Activated CD4-positive, alpha-beta T cell treated with anti-CD3 and anti-CD28 coated beads for 1 hour (primary cell): ENCODE data around the gene FAM234A.
"Not testable (repeated sequence)": the region's sequence is repeated elsewhere in the genome, so short reads cannot be mapped to it uniquely, and the experiment has no call there.

Source experiments
- DNase-seq: peaks from one replicate; pipeline ENCODE4 v3.0.0-alpha.2; 2020

Gene FAM234A

DNA sequence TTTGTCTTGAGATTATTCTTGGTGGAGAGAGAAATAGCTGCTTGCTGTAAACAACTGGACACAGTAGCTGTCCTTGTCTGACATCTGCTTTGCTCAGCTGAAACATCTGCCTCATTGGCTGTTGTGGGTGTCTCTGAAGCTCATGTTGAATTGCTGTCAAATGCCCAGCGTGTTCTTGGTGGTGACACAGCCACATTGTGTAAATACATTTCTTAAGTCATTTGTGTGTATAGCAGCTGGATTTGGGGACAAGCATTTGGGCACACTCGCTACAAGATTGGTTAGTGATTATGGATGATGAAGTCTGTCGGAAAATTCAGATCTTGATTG is 5.3 kb downstream of the FAM234A start:
- DNase-seq = no peak

DNA sequence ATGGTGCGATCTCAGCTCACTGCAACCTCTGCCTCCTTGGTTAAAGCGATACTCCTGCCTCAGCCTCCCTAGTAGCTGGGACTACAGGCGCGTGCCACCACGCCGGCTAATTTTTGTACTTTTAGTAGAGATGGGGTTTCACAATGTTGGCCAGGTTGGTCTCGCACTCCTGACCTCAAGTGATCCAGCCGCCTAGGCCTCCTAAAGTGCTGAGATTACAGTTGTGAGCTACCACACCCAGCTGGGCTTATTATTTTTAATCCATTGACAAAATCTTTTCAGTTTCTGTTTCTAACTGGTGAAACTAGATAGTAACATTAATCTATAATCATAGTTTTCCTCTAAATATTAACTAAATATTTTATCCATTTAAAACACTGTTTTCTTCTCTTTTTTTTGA is 5.9 kb downstream of the FAM234A start:
- DNase-seq = no peak

DNA sequence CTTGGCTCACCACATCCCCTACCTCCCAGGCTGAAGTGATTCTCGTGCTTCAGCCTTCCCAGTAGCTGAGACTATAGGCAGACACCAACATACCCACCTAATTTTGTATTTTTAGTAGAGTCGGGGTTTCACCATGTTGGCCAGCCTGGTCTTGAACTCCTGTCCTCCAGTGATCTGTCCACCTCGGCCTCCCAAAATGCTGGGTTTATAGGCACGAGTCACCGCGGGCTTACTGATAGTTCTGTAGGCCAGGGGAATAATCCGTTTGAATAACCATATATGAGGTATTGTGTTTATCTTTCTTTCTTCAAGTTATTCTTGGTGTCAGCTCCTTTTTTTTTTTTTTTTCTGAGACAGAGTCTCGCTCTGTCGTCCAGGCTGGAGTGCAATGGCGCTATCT is 7.7 kb downstream of the FAM234A start:
- no peak for DNase-seq

DNA sequence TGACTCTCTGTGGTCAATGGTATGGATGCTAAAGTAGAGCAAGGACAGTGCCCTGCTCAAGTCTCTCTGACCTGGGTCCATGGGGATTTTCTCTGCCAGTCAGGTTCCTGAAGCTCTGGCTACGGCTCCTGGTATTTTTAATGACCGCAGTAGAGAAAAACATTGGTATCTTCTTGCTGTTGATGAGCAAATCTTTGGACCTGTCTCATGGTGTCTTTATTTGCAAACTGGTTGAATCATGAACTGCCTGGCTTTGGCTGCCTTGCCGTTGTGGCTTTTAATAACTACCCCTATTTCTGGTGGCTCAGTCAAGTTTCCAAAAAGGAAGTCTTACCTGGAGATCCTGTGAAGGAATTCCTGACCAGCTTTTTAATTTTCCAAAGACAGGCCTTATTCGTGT is 8.7 kb downstream of the FAM234A start:
- no peak for DNase-seq

DNA sequence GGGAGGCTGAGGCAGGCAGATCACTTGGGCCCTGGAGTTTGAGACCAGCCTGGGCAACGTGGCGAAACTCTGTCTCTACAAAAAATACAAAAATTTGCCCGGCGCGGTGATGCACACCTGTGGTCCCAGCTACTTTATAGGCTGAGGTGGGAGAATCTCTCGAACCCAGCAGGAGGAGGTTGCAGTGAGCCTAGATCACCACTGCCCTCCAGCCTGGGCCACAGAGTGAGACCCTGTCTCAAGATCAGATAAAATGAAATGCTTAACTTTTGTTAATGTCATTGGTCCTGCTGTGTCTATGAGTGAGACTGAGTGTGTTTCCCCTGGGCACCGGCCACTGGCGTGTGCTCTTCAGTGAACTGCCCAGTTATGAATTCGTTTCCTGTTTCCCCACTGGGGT is 10.5 kb downstream of the FAM234A start:
- DNase-seq = no peak

DNA sequence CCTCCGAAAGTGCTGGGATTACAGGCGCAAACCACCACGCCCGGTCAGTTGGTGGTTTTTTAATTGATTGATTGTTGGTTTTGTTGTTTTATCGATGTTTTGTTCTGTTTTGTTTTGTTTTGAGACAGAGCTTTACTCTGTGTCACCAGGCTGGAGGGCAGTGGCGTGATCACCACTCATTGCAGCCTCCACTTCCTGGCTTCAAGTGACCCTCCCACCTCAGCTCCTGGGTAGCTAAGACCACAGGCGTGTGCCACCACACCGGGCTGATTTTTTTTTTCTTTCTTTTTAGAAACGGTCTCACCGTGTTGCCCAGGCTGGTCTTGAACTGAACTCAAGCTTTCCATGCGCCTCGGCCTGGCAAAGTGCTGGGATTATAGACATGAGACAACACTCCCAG is 12.4 kb downstream of the FAM234A start:
- DNase-seq = no peak

DNA sequence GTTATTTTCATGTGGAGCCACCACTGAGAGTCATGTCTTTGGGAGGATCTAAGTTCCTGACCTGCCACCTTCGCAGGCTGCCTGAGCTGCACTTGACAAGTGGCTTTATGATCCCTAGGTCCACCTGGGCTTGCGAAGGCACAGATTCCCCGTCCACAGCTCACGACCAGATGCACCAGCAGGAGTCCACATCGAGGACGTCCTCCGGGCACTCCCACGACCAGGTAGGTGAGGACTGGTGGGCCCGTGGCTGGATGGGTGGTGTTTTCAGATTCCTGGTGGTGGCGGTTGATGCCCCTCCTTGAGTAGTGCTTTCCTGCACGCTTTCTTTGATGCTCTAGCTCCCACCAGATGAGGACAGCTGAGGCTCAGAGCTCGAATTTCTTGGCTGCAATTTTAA is 14.8 kb downstream of the FAM234A start:
- DNase-seq = no peak

DNA sequence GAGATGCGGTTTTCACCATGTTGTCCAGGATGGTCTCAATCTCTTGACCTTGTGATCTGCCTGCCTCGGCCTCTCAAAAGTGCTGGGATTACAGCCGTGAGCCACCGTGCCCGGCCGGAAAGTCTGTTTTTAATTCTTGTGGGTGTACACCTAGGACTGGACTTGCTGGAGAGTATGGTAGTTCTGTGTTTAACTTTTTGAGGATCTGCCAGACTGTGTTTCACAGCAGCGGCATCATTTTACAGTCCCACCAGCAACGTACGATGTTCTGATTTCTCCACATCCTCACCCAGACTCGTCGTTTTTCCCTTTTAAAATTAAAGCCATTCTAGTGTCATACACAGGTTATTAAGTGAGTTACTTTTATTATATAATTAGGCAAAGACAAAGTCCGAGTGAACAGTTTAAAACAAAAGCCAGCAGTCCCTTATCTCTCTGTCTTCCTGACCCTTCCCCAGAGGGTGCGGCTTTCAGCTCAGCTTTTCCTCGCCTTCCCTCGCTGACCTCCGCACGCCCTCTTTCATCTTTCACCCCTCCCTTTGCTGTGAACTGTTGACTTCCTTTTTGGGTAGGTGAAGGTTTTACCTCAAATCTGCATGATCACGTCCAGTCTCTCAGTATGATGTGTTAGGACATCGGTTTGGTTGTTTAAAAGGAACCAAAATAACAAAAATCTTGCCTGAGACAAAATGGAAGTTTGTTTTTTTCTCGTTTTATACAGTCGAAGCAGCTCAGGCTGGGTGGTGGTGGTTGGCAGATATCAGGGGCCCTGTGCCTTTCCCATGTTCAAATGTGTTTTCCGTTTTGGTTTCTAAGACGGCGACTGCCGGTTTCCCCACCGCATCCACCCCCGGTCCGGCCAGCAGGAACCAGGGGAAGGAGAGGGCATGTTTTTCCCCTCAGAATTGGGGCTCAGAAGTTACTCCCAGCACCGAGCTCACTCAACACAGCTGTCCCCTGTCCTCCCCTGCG is 18.0 kb downstream of the FAM234A start:
- DNase-seq = no peak

DNA sequence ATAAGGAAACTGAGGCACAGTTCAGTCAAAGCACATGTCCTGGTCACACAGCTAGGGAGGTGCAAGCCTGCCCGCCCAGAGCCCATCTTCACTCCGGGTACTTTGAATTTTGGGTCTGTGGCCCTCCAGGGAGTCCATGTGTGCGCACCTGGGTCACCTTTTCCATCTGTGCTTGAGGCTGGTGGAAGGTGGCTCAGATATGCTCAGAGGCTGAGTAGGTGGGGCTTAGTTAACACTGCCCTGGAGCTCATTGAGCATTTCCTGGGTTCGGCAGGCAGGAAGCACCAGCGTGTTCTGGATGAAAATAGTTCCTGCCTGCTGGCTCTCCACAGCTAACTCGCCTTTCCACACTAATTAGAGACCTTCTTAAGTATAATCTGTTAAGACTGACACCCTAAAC is 19.2 kb downstream of the FAM234A start:
- no peak for DNase-seq

DNA sequence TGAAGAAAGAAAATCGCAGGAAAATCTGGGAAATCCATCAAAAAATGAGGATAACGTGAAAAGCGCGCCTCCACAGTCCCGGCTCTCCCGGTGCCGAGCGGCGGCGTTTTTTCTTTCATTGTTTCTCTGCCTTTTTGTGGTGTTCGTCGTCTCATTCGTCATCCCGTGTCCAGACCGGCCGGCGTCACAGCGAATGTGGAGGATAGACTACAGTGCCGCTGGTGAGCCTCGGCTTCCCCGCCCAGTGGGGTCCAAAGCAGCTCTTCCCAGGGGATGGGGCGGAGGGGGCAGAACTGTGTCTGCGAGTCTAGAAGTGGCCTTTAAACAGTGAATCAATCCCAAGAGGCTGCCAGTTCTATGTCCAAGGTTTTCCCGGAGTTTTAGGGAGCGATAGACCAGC is 19.8 kb downstream of the FAM234A start:
- no peak for DNase-seq

DNA sequence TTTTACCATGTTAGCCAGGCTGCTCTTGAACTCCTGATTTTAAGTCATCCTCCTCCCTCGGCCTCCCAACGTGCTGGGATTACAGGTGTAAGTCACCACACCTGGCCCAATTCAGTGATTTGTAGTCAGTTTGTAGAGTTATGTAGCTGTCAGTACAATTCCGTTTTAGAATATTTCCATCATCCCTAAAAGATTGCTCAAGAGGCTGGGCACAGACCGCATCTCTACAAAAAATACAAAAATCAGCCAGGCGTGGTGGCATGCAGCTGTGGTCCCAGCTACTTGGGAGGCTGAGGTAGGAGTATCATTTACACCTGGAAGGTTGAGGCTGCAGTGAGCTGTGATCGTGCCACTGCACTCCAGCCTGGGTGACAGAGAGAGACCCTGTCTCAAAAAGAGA is 20.6 kb downstream of the FAM234A start:
- DNase-seq = no peak

DNA sequence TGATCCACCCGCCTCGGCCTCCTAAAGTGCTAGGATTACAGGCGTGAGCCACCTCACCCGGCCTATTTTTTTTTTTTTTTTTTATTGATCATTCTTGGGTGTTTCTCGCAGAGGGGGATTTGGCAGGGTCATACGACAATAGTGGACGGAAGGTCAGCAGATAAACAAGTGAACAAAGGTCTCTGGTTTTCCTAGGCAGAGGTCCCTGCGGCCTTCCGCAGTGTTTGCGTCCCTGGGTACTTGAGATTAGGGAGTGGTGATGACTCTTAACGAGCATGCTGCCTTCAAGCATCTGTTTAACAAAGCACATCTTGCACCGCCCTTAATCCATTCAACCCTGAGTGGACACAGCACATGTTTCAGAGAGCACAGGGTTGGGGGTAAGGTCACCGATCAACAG is 23.5 kb downstream of the FAM234A start:
- not testable (repeated sequence) for DNase-seq

DNA sequence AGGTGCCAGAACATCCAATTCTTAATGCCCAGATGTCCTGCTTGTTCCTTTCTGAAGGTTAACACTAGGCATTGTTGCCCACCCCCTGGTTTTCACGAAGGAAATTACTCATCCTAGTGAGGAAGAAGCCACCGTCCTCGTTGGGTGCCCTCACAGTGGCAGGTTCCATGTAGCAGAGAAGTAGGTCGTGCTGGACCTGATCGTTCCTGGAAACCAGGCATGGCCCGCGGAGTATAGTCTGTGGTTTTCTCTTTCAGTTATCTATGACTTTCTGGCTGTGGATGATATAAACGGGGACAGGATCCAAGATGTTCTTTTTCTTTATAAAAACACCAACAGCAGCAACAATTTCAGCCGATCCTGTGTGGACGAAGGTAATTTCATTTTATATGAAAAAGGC is 24.6 kb downstream of the FAM234A start:
- DNase-seq = no peak

DNA sequence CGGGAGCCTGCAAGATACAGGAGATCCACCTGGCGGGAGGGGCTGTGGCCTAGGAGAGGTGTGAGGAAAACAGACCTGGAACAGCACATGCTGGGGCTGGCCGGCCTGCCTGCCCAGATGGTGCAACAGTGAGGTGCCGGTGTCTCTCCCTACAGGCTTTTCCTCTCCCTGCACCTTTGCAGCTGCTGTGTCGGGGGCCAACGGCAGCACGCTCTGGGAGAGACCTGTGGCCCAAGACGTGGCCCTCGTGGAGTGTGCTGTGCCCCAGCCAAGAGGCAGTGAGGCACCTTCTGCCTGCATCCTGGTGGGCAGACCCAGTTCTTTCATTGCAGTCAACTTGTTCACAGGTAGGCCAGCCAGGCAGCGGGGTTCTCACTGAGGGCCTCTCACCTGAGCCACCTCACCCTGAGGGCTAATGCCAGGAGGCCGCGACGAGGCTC is 25.2 kb downstream of the FAM234A start:
- DNase-seq = no peak

DNA sequence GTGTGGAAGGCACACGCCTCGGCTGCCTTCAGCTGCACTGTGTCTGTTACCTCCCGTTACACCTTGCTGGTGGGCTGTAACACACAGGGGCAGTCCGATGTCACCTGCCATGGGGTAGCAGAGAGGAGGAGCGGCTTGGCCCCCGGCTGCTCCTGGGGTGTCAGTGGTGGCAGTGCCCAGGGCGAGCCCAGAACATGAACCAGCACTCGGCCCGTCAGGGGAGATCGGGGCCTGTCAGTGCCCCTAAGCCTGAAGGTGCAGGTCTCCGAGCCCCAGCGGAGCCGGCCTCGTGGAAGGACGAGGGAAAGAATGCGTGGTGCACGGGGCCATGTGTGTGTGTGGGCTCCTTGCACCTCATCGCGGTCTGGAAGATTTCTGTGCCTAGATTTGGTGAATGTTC is 25.7 kb downstream of the FAM234A start:
- no peak for DNase-seq

DNA sequence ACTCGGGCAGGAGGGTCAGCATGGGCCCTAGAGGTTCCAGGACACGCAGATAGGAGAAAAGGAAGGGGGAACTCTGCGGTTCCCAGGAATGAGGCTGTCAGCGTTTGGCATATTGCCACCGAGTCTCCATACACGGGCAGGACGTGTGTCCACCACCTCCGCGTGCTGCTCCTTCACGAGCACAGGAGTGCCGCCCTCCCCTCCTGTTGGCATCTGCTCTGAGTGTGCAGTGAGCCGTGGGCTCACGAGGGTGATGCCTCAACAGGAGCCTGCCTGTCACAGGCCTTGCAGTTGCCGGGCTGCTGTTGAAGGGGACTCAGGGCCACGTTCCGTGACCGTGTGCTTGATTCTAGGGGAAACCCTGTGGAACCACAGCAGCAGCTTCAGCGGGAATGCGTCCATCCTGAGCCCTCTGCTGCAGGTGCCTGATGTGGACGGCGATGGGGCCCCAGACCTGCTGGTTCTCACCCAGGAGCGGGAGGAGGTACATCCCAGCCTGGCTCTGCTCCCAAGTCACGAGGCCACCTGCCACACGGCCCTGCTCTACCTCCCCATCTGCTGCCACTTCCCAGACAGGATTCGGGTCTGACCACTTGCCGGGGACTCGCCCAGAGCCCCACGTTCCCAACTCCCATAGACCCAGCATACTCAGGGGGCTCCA is 26.5 kb downstream of the FAM234A start:
- no peak for DNase-seq

DNA sequence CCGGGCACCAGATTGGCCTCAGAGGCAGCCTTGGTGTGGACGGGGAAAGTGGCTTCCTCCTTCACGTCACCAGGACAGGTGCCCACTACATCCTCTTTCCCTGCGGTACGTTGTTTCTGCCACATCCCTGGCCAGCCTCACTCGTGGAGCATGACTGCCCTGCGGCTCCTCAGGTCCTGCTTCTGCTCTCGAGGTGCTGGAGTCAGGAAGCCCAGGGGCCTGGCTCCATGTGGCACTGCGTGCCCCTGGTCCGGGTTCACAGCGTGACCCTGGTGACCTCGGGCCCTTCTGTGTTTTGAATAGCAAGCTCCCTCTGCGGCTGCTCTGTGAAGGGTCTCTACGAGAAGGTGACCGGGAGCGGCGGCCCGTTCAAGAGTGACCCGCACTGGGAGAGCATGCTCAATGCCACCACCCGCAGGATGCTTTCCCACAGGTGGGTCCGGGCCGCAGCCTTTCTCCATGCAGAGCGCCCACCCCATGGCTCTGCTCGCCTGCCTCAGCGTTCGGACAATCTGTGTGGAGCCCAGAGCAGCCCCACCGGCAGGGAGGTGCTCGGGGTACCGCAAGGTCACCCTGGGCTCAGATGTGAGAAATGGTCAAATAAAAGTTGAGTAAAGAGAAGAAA is 27.6 kb downstream of the FAM234A start:
- DNase-seq = no peak

DNA sequence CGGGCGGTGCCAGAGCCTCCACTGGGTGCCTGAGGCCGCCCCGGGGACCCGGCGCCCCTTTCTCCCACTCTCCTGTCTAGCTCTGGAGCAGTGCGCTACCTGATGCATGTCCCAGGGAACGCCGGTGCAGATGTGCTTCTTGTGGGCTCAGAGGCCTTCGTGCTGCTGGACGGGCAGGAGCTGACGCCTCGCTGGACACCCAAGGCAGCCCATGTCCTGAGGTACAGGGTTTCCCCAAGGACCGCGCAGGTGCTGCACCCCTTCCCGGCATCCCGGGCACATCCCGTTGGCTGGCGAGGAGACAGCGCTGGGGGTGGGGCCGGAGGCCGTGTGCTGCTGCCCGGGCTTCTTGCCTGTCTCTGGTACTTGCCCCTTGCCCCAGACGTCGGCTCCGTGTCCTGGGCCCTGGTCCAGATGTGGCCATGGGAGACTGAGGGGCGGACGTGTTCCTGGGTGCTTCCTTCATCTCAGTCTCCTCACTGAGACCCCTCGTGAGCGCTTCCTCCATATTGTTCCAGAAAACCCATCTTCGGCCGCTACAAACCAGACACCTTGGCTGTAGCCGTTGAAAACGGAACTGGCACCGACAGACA is 28.7 kb downstream of the FAM234A start:
- DNase-seq = no peak

DNA sequence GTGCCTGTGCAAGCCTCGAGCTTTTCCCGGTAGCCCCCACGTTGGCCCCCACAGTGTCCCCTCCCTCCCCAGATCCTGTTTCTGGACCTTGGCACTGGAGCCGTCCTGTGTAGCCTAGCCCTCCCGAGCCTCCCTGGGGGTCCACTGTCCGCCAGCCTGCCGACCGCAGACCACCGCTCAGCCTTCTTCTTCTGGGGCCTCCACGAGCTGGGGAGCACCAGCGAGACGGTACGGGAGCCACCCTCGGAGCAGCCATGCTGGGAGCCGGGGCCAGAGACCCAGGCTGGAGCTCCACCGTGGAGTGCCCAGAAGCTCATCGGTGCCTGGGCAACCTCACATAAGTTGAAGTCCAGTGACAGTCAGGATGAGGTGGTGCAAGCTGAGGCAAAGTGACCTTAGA is 29.3 kb downstream of the FAM234A start:
- no peak for DNase-seq

DNA sequence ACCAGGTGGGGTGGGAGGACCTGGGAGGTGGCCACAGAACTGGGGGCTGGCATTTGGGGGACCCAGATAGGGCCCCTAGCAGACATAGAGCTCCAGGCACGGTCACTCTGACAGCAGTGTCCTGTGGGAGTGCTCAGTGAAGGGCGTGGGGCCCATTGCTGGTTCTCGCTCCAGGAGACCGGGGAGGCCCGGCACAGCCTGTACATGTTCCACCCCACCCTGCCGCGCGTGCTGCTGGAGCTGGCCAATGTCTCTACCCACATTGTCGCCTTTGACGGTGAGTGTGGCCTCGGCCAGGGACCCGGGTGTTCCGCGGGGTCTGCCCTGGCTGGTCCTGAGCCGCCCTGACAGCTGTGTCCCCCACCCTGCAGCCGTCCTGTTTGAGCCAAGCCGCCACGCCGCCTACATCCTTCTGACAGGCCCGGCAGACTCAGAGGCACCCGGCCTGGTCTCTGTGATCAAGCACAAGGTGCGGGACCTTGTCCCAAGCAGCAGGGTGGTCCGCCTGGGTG is 29.9 kb downstream of the FAM234A start:
- DNase-seq = no peak

DNA sequence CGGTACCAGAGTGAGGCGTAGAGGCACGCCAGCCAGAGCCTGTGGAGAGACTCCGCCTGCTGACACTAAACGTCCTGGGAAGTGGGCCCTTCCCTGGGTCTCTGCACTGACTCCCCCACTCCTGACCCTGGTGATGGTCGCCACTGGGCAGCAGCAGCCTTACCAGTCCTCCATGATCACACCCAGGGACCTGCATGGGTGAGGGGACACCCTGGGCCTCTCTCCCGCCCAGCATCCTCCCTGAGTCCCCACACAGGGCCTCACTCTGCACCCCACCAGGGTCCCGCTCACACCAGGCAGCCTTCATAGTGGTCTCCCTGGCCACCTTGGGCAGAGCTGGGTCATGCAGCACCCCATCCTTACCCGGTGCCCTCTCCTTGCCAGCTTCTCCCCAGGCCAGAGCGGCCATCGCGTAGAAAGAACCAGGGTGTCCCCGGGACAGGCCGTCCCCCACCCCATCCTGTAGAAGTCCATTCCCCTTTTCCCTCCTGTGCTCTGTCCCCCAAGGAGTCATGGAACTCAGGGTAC is 30.4 kb downstream of the FAM234A start:
- DNase-seq = no peak

DNA sequence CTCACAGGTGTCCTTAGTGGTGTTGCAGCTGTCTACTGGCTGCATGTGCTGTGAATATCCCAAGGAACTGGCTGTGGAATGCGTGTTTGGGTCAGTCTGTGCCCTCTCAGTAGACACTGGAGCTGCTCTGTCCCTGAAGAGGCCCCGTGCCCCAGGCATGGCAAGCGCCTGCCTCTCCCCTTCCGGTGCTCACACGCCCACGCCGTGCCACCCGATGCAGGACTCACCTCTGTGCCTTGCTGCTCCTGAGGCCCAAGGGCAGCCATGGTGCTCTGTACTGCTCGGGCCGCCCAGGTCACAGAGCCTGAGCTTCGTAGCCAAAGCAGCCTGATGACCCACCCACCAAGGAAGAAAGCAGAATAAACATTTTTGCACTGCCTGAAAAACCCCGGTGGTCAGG is 31.1 kb downstream of the FAM234A start:
- DNase-seq = no peak
